Endometrial microvascular endothelial cells (primary cell): ENCODE results near the gene ZBTB9. TPM values are rescaled to one million over a fixed set of nuclear protein-coding genes. Genes with fewer than 3 reads are reported as not detected.

Source experiments
- in situ Hi-C: cut with HindIII; loops from 2 replicates; pipeline ENCODE4 v1.10.0; 2017; ENCODE audit warnings: low sequenced_read_pairs, low pct_unique_long_range_greater_than_20kb; ENCODE audit errors: inconsistent ontology term
- total RNA-seq: library from RNA; depleted of rRNA; stranded (reverse); fragments of >200 nt; gene quantifications from one replicate; pipeline ENCODE4 v1.2.3, GENCODE V29; 2015; ENCODE audit errors: inconsistent ontology term

ZBTB9 gene
- total RNA-seq, 1 donor from 2014 or later = 8.1 TPM

DNA sequence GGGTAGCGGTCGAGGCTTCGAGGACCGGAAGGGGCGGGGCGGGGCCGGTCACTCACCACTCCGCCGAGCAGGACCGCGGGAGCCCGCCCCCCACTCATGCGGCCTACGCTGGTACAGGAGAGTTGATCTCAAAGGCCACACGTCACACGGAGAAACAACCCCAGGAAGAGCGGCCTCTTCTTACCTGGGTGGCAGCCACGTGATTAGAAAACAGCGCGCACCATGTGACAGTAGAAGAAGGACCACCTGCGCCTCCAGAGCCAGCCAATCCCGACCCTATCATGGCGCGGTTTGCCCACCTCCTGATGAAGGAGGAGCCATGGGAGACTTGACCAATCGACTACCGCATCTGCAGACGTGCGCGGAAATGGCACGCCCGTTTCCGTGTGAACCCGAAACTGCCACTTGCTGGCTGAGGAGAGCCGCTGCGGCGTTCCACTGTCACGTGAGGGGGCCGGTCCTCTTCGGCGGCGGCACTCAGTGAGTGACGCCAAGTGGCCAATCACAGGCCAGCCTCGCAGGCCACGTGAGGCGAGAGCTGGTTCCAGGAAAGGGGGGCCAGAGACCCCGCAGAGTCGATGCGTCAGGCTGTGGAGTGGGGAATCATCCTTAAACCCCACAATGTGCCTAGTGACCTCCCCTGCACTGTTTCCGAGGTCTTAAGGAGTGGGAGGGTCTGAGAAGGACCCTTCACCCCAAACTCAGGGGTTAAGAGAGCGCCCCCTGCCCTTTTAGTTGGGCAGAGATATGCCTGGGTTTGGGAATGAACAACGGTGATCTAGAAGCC, 36.3 kb upstream of the ZBTB9 start, which contains the start of gene CUTA:
Gene CUTA (minus strand): TSS at position 205 of the 787 bp plus-strand sequence. CDS start 107 bp downstream, at position 98.
- in situ Hi-C loops = no loop called here

DNA sequence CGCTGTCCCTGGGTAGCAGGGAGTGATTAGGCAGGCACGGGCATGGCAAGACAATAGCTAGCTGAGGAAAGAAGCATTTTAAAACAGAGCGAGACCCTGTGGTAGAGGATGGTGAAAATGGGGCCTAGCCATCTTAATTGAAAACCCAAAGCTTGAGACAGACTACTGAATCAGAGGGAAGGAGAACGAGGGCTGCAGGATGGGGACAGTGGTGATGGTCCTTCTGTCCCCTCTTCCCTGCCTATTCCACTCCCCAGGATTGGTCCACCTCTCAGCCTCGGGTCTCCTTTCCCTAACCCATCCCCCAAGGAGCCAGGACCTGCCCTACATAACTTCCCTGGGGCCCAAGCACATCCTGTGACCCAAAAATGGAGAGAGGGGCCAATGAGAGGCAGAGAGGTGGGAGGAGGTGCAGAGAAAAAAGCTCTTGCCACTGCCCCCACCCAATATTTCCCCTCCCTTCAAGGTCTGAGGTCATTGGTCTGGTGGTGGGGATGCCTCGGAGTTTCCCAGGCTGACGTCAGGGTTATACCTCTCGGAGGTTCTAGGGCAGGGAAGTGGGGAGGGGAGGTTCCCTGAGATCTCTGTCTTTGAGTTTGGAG, 35.6 kb upstream of the ZBTB9 start:
- in situ Hi-C loops = no loop called here

DNA sequence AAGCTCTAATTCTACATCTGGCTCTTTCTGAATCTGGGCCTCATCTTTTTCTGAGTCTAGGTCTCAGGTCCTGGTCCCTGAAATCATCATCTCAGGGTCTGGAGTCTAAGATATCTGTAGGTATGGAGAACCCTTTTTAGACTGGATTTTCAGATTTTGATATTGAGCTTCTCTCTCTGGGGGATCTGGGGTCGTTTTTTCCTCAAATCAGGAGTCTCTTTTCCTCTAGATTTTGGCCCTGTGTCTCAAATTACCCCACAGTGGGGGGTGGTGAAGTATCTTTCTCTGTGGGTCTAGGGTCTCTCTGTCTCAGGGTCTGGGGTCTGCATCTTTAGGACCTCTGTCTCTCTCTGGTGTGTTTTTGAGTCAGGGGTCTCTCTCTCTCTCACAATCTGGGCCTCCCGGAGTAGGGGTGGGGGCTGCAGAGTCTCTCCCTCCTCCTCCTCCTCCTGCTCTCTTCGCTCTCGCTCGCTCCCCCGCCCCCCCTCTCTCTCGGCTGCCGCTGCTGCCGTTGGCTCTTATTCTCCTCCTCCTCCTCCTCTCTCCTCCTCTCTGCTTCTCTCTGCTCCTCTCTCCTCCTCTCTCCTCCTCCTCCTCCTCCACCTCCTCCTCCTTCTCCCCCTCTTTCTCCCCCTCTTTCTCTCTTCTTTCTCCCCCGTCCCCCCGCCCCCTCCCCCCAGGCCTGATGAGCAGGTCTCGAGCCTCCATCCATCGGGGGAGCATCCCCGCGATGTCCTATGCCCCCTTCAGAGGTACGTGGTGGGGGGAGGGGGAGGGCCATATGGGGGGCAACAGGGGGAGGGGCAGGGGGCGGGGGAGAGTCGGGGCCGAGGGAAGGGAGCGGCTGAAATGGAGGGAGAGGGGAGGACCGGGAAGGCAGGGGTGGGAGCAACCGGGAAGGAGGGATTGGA, 34.5 kb upstream of the ZBTB9 start, which contains the start of gene SYNGAP1:
Gene SYNGAP1 (plus strand): TSS at position 486 of the 911 bp plus-strand sequence. CDS start 200 bp downstream, at position 686.
- in situ Hi-C loops = no loop called here

DNA sequence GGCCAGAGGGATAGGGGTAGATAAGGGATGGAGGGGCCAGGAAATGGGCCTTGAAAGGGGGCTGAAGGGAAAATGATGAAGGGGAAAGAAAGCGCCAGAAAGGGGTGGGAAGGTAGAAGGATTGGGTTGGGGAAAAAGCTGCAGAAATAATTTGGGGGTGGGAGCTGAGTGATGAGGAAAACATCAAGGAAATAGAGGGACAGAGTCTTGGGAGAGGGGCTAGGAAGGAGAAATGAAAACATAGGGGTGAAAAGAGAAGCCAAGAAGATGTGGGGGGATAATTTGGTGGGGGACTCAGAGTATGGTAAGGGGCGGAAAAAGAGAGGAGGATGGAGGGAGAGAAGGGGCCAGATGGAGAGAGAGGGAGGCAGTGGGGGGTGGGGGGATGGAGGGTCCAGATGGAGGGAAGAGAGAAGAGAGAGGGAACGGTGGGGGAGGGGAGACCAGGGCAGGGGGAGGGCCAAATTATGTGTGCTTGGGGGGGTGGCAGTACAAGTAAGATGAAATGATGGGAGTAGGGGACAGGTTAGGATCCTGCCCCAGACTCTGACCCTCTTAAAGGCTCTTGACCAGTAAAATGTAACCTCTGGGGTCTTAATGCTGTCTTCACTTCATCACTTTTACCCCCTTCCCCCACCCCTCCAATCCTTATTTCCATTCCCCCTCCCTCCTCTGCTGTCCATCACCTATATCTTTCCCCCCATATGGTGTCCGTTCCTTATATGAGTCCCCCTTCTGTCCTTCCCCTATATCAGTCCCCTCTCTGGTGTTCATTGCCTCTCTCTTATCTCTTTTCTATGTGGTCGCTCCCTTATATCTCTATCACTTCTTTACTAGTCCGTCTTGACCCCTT, 33.7 kb upstream of the ZBTB9 start:
- in situ Hi-C loops = no loop called here

DNA sequence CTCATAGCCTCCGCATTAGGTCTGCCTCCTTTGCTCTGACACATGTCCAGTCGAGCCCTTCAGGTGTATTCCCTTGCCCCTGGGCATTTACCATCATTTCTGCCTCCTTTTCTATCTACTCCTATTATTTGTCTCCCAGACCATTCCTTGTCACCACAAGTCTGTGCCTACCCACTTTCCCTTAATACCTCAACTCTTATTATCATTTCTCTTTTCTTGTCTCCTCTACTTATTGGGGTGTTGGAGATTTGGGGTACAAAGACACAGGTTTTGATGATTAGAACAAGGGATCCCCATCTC, 33.1 kb upstream of the ZBTB9 start:
- in situ Hi-C loops = no loop called here

DNA sequence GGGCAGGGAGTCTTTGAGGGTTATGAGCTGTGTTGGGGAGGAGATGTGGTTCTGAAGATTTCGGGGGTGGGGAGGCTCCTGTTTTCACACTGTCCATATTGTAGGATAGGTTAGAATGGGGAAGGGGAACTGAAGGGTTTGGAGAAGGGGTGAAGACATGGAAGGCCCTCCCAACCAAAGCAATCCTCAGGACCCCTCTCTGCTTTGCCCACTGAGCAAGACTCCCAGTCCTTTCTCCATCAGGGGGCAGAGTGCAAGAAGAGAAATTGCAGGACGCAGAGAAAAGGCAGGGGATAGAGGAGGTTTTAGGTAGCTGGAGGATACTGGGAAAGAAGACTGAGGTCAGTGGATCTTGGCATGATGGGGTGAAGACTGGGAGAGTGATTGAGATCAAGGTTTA, 30.6 kb upstream of the ZBTB9 start:
- in situ Hi-C loops = no loop called here

DNA sequence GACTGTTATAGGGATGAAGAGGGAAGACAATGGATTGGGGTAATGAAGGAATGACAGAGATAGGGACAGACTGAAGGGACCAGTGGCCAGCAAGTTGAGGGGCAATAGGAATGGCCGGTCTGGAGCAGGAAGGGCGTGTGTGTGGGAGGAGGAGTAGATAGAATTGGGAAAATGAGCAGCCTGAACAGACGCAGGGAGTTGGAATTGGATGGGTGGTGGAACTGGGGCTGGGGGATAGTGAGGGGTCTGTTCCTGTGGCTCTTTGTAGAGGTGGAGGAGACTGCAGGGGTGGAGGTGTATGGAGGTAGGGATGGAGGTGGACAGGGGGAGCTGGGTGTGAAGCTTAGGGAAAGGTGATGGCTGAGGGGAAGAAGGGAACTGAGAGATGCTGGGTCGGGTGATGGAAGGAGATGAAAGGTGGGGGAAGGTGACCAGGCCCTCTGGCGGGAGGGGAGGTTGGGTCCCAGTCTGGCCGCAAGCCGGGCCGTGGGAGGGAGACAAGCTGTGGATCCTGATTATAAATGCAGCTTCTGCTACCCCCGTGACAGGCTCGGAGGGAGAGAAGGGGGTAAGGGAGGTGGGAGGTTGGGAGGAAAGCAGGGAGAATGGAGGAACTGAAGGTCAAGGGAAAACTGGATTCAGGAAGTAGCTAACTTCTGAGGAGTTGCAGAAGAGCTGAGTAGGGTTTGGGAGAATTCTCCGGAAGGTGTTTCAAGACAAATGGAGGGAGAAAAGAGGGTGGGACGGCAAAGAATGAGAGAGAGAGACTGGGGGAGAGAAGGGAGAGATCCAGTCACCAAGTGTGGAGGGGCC, 29.3 kb upstream of the ZBTB9 start:
- in situ Hi-C loops = no loop called here

DNA sequence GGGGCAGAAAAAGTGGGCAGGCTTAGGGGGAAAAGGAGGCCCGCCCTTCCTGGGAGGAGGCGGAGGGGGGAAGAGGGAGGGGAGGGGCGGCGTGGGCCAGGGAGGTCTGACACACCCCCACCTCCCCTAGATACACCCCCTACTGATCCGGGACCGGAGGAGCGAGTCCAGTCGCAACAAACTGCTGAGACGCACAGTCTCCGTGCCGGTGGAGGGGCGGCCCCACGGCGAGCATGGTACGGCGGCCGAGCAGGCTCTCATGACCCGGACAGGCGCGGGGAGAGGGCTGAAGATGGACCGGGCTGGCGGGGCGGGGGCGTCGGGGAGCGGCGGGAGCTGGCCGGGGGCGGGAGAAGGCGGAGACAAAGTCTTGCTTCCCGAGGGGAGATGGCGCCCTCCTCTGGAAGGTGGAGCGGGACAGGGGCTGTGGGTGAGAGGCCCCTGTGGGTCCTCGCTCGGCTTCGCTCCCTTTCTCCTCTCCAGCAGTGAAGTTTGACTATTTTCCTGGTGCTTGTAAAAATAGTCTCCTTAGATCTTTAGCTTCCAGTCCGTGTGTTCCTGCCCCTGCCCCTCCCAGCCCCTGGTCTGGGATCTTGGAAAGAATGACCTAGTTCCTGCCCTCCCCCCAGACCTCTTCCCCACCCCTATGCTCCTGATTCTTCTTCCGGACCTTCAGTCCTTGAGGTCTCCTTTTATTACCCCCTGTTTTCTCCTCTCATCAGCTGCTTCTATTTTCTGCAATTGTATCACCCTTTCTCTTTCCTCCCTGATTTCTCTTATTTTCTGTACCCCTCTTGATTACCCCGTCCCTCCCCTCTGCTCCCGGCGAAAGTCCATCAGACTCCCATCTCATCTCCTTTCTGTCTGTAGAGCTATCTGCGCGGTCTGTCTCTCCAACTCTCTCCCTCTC, 28.5 kb upstream of the ZBTB9 start:
- in situ Hi-C loops = no loop called here

DNA sequence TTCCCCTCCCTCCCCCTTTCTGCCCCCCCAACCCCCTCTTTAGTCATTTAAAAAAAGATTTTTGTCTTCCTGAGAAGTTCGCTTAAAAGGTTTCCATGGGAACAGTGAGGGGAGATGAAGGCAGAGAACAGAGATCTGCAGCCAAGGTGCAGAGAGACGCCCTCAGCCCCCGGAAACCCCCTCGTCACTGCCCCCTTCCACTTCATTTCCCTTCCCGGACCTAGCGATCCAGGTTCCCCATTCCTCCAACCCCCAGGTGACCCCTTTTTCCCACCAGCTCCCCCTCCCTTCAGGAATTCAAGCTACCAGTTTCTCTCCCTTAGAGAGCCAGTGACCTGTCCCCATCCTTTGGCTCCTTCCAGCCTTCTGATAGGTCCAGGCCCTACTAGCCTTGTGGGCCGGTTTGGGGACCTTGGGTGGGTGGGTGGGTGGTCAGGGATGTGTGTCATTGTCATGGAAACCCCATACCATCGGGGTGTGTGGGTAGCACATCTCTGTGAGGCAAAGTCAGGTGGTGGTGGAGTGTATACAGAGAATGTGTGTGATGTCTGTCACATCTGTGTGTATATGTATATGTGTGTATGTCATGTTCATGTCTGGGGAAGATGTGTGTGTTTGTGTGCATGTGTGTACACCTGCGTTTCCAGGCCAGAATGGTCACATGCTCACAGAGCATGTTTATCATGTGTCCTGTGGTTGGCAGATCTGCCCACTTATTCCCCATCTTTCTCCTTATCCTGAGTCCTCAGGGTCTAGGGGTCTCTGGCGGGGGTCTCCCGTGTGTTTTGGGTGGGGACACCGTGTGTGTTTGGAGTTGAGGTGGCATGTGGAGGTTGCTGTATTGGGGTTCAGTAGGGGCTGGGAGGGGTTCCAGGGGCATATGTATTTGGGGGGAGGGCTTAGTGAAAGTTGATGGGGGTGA, 27.5 kb upstream of the ZBTB9 start:
- in situ Hi-C loops = no loop called here

DNA sequence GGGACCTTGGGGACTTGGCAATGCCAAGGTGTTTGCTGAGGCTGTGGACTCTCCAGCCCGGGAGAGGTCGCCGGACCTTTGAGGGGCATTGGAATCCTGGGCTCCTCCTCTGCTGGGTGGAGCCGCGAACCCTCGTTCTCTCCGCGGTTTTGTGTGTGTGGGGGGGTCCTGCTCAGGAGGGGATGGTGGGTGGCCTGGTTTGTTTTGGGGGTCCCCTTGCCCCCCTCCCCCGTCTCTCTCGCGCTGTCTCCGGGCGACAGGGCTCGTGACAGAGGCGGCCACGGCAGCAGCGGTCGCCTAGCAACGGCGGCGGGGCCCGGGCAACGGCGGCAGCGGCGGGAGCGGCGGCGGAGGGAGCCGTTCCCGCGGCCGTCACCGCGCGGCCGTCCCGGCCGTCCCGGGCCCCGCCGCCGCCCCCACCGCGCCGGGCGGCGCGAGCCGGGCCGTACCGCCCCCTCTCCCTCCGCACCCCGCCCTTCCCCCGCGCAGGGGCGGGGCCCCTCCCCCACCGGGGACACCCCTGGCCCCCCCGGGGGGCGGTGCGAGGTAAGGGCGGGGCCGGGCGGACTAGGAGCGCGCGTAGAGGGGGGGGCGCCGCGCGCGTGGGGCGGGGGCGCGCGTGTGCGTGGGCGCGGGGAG, 26.7 kb upstream of the ZBTB9 start:
- in situ Hi-C loops = no loop called here

DNA sequence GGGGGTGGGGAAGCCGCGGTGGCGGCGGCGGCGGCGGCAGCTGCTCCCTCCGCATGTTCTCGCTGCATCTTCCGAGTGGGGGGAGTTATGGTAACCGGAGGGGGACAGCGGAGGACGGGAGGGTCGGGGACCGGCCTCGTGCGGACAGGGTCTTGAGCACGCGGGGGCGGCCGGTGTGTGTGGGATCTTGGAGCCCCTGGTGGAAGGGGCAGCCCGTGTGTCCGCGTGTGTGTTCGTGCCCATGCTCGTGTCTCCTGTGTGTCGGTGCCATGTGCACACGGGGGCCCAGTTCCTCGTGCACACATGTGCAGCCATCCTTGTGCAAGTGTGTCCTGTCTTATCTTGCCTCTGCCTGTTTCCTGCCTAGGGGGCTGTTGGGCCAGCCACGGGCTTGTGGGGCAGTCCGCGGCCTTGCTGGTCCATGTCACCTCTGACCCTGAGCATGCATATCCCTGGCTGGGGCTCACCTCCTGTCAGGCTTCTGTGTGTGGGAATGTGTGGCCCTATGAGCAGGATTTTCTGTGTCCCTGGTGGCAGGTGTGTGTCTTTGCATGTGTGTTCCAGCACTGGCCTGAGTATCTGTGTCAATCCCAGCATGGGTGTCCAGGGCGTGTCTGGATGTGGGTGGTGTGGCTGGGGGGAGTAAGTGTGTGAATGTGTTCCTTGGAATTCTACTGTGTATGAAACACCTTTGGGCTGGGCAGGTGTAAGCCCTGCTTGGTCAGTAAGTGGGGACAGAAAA, 26.0 kb upstream of the ZBTB9 start:
- in situ Hi-C loops = no loop called here

DNA sequence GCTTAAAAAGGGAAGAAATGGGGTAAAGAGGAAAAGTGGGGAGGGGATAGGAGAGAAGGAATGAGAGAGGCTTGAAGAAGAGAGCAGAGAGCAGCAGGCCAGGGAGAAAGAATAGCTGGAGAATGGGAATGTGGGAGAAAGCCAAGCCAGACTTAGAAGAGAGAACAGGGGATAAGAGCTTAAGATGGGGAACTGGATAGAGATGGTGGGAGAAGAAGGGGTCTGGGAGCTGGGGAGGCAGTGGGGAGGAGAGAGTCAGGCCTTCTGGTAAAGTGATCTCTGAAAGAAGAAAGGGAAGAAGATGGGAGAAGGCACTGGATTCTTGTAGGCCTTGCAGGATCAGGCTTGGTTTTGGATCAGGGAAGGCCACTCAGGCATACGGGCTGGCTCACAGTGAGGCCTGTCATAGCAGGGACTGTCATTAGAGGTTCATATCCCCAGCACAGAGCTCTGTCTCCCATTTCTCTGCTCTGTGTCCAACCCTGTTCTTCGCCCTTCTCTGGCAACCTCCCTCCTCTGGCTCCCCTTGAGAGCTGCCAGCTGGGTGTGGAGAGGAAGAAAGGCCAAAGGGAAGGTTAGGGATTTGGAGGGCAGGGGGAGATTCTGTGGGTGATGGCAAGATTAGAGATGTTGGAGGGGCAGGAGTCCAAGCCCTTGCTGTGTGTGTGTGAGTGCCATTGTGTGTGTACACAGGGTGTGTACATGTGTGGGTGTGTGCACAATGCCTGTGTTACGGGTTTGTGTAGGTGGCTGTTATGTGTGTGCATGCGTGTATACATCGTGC, 25.2 kb upstream of the ZBTB9 start:
- in situ Hi-C loops = no loop called here

DNA sequence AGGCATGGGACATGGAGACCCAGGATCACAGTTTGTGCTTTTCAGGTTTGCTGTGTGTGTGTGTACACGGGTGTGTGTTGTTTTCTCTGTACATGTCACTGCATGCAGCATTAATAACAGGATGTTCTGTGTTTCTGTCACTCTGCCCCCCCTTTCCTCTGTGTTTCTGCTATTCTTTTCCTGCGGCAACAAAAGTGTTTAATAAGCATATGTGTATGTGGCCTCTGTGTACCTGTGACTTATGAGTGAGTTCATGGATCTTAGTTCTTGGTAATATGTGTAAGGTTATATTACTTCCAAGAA, 24.7 kb upstream of the ZBTB9 start:
- in situ Hi-C loops = no loop called here

DNA sequence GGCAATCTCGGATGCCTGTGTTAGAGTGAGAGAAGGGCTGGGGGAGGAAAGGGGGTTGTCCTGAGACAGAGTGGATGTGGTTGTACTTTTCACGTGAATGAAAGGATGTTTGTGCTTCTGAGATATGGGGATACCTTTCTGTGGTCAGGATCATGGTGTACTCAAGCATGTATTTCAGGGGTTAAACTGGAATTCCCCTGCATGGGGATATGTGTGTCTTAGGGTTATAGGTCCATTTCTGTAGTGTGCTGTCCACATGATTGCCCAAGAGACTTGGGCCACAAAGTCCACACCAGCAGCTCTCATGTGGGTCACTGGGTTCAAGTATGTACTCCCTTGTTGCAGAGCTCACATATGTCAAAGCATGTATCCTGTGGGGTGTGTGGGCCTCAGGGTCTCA, 24.0 kb upstream of the ZBTB9 start:
- in situ Hi-C loops = no loop called here
